Measurements from ENCODE around the gene SETBP1. TPM values are rescaled to one million over a fixed set of nuclear protein-coding genes. Genes with fewer than 3 reads are reported as not detected.

Gene SETBP1
- total and polyA plus RNA-seq, 9 of the 15 experiments (the other 6 are each of a cell fraction or from before 2014, with no cell fraction given) = under 0.01 to 0.13 (median 0.04) TPM

DNA sequence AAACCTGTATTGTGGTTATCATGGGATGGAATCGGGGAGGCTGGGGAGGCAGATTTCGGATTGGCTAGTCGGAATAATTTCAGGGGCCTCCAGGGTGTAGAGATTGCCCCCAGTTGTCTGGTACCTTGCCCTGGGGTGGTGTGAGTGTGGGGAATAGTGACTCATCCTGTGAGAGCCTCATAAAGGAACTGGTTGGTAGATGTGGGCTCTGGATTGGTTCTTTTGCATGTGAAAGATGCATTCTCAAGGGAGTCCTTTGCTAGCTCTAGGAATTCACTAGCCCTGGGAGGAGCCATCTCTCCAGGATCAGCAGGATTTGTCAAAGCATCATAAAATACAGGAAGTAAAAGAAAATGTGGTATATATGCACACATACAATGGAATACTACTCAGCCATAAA, 331.6 kb downstream of the SETBP1 start:
- H3K36me3 ChIP-seq (ENCODE audit: control insufficient read depth, insufficient read depth, low read length) = no peaks in the 10 kb centered on the region
- no peaks in the 10 kb centered on the region for H3K79me2 ChIP-seq (ENCODE audit: control insufficient read depth, insufficient read depth, low read length)
- no peak overlapping the region for H3K4me3 ChIP-seq
- no peak for TF ChIP-seq CBX8 (IDR thresholded peaks at IDR 0.05; ENCODE audit: borderline replicate concordance, extremely low read depth, low read depth, low read length, poor library complexity, severe bottlenecking)
- no peak for TF ChIP-seq ZNF778 (CRISPR knock-in tag; IDR thresholded peaks at IDR 0.05)
- no peak for TF ChIP-seq CBFA2T3 (IDR thresholded peaks at IDR 0.05)
- no peak for TF ChIP-seq PHF20 (IDR thresholded peaks at IDR 0.05; ENCODE audit: partially characterized antibody)
- TF ChIP-seq HCFC1 (IDR thresholded peaks at IDR 0.05; ENCODE audit: low read depth, low read length) = no peak
- TF ChIP-seq, protein P1, sequence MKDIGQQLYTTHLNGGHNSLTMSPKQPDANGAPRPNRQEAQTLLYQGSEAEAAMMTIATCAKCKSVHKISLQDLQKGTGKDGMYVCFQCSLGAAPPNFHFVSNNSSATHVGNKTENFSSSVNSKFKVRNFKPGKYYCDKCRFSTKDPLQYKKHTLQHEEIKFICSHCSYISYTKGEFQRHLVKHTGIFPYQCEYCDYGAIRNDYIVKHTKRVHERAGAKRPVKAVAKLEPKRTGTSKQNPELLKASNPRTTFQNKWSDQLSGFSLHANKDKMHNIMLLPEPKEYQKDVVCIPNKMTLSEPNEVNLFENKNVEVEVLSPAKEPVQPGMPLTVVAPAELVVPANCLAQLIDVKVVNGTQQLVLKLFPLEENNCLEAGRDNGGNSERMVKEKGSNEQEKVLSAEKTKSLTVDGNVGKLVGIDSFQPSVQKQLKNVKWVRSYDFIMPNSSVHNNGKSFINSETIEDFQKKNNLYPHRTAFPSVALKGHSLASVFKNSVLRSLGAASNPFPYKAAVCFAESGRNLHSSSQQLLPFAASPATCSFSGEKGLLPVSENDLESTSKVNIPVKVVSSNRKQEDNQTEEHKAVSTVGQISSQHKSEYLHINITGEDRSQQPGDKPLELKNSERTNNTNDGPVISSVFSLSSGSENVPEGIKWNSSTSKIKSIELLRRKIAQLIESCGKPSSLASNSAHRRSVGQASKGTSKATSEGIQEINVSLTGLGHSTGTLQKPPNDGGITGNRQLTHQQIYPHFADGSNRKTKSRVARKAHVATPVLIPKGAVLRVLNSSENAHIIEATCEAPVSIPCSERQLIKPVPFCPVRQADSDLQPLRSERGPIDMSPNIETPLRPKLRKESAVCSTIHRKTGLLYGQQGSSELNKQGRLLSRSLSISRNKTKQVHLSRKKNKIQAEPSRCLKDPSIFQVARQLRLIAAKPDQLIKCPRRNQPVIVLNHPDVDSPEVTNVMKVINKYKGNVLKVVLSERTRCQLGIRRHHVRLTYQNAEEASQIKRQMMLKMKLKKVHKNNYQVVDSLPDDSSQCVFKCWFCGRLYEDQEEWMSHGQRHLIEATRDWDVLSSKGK (CRISPR knock-in tag; IDR thresholded peaks at IDR 0.05) = no peak
- TF ChIP-seq JUND (IDR thresholded peaks at IDR 0.05; ENCODE audit: borderline replicate concordance, low read depth, low read length) = no peak
- no peak for TF ChIP-seq JUND (tag; IDR thresholded peaks at IDR 0.05; ENCODE audit: borderline replicate concordance, low read depth, low read length)
- TF ChIP-seq SMAD1 (IDR thresholded peaks at IDR 0.05; ENCODE audit: low read depth, low read length, partially characterized antibody) = no peak
- no peak for TF ChIP-seq FOXJ2 (tag; IDR thresholded peaks at IDR 0.05)
- H3K9ac ChIP-seq (ENCODE audit: insufficient read depth in 1 of 2, low read depth in 2 of 2, low read length in 2 of 2) = no peak overlapping the region
- ATAC-seq = no peak
- H3K4me1 ChIP-seq (replicated peaks in 1 of 2; ENCODE audit: control insufficient read depth in 2 of 2, insufficient read depth in 2 of 2, low read length in 2 of 2) = no peaks in the 10 kb centered on the region
- no TSS peak for BruUV-seq (replicated peaks)
- H3K27me3 ChIP-seq (ENCODE audit: control insufficient read depth in 2 of 2, insufficient read depth in 2 of 2, low read length in 2 of 2) = peaks cover 0 to 4% of the 10 kb centered on the region in 2 experiments; a peak in 1 of 5 replicates
- no peak overlapping the region for H2AFZ ChIP-seq (ENCODE audit: low read depth, low read length)
- no peak for FAIRE-seq
- POLR2A ChIA-PET = no interaction called here
- DNase-seq (ENCODE audit: extremely low read depth in 1 of 4, low spot score in 3 of 4) = no peak
- intact Hi-C loops (cut with micrococcal nuclease) = no loop called here
- 0% methylated on average over 3 of the region's 3 CpGs for WGBS (ENCODE audit: insufficient coverage, low coverage, missing lambda C conversion rate)
- CTCF ChIA-PET (ENCODE audit: low intra/inter-chr PET ratio) = no interaction called here
- no peaks in the 10 kb centered on the region for H3K9me3 ChIP-seq (replicated peaks; ENCODE audit: control insufficient read depth, insufficient read depth, low read depth, low read length)
- no peak overlapping the region for H3K4me2 ChIP-seq (ENCODE audit: insufficient read depth, low read length)
- H3K9me1 ChIP-seq (ENCODE audit: control insufficient read depth, insufficient read depth, low read length) = no peaks in the 10 kb centered on the region
- in situ Hi-C loops (cut with MboI) = no loop called here
- no peaks in the 10 kb centered on the region for H4K20me1 ChIP-seq (replicated peaks; ENCODE audit: control insufficient read depth, insufficient read depth, low read length)
- H3K27ac ChIP-seq (ENCODE audit: extremely low read depth, low read depth, low read length) = no peak overlapping the region
